PC-3 (cell line): ENCODE data around the gene ZBTB46.

Experiments used
- EZH2 ChIP-seq: fragments of 300-600 bp; sonication (generic); IDR thresholded peaks from one replicate; pipeline ENCODE4 v1.6.1; 2017; ENCODE audit warnings: antibody characterized with exemption, mild to moderate bottlenecking, low read length; ENCODE audit not compliant: unreplicated experiment
- TF ChIP-seq, protein P1 (sequence below): fragments of 300-600 bp; sonication (generic); conservative IDR thresholded peaks from 2 replicates; pipeline ENCODE4 v1.5.1; 2017; ENCODE audit warnings: antibody characterized with exemption, low read depth, mild to moderate bottlenecking, low read length

DNA sequence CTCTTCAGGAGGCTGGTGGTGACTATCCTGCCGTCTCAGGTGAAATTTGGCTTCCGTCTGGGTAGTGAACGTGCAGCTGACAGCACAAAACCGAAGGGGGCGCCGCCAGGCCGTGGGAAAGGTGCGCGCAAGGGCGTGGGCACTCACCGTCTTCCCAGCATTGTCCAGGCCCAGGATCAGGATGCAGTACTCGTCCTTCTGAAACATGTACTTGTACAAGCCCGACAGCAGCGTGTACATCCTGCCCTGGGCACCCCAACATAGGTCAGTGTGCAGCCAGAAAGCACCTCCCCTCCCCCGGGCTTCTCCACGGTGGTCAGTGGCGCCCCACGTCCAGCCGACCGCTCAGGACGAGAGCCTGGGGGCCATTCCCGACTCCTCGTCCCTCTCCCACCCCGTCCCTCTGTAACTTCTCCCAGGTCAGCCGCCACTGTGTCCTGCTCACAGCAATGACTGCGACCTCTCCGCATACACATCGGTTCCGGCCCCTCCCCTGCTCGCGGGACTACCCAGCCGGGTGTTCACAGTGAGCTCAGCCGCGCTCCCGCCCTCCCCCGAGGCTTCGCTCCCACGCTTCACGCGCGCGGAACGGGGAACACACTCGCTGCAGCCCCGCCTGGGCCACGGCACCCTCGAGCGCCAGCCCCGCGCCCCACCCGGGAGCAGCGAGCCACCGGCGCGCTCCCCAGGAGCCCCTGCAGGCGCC lies 124.1 kb downstream of the ZBTB46 start:
- TF ChIP-seq, protein P1, sequence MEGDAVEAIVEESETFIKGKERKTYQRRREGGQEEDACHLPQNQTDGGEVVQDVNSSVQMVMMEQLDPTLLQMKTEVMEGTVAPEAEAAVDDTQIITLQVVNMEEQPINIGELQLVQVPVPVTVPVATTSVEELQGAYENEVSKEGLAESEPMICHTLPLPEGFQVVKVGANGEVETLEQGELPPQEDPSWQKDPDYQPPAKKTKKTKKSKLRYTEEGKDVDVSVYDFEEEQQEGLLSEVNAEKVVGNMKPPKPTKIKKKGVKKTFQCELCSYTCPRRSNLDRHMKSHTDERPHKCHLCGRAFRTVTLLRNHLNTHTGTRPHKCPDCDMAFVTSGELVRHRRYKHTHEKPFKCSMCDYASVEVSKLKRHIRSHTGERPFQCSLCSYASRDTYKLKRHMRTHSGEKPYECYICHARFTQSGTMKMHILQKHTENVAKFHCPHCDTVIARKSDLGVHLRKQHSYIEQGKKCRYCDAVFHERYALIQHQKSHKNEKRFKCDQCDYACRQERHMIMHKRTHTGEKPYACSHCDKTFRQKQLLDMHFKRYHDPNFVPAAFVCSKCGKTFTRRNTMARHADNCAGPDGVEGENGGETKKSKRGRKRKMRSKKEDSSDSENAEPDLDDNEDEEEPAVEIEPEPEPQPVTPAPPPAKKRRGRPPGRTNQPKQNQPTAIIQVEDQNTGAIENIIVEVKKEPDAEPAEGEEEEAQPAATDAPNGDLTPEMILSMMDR = peak; percentile 75
- TF ChIP-seq EZH2 = no peak
